PFSK-1 (cell line): ENCODE results near the gene ADAM11.

Experiments
- FOXP2 ChIP-seq: optimal IDR thresholded peaks from 2 replicates; pipeline ENCODE3; 2011; ENCODE audit warnings: borderline replicate concordance, control low read depth, inconsistent platforms; ENCODE audit not compliant: insufficient read depth; ENCODE audit errors: extremely low read length, extremely low read depth
- POLR2AphosphoS5 ChIP-seq: IDR thresholded peaks from 2 replicates; pipeline ENCODE4 v1.6.1; 2012; ENCODE audit warnings: low read depth, mild to moderate bottlenecking, control low read depth, low read length, moderate library complexity
- SIN3A ChIP-seq: IDR thresholded peaks from 2 replicates; pipeline ENCODE4 v1.6.1; 2012; ENCODE audit warnings: mild to moderate bottlenecking, low read length, moderate library complexity, borderline replicate concordance; ENCODE audit not compliant: insufficient read depth
- TAF1 ChIP-seq: IDR thresholded peaks from 2 replicates; pipeline ENCODE4 v1.6.1; 2012; ENCODE audit warnings: low read length, control low read depth, borderline replicate concordance; ENCODE audit not compliant: insufficient read depth
- TF ChIP-seq, protein P1 (sequence below), 2 experiments: IDR thresholded peaks; 2 replicates each; pipeline versions ENCODE4 v1.6.1 to v1.8.0; 2011 to 2012; ENCODE audit warnings: low read depth in 2 of 2, low read length in 2 of 2, control low read depth in 1 of 2, inconsistent platforms in 1 of 2, mild to moderate bottlenecking in 1 of 2, moderate library complexity in 1 of 2; ENCODE audit not compliant: insufficient read depth in 1 of 2

DNA sequence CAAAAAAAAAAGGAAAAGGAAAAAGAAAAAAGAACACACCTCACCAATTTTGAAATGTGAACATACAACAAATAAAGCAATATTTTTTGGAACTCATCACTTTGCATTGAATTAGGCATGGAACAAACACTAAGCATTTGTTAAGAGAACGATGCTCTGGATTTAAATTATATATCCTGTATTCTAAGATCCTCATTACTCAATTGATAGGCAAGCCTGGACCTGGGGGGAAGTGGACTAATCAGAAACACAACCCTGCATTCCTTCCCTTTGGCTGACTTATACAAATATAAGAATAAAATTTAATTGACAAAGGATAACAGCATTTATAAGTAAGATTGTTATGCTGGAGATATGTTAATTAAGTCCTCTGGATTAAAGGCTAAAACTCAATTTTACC lies 69.1 kb downstream of the ADAM11 start:
- TF ChIP-seq, protein P1, sequence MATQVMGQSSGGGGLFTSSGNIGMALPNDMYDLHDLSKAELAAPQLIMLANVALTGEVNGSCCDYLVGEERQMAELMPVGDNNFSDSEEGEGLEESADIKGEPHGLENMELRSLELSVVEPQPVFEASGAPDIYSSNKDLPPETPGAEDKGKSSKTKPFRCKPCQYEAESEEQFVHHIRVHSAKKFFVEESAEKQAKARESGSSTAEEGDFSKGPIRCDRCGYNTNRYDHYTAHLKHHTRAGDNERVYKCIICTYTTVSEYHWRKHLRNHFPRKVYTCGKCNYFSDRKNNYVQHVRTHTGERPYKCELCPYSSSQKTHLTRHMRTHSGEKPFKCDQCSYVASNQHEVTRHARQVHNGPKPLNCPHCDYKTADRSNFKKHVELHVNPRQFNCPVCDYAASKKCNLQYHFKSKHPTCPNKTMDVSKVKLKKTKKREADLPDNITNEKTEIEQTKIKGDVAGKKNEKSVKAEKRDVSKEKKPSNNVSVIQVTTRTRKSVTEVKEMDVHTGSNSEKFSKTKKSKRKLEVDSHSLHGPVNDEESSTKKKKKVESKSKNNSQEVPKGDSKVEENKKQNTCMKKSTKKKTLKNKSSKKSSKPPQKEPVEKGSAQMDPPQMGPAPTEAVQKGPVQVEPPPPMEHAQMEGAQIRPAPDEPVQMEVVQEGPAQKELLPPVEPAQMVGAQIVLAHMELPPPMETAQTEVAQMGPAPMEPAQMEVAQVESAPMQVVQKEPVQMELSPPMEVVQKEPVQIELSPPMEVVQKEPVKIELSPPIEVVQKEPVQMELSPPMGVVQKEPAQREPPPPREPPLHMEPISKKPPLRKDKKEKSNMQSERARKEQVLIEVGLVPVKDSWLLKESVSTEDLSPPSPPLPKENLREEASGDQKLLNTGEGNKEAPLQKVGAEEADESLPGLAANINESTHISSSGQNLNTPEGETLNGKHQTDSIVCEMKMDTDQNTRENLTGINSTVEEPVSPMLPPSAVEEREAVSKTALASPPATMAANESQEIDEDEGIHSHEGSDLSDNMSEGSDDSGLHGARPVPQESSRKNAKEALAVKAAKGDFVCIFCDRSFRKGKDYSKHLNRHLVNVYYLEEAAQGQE (IDR thresholded peaks at IDR 0.05; ENCODE audit: insufficient read depth in 1 of 2, low read depth in 2 of 2, low read length in 2 of 2), result no peak
- TF ChIP-seq POLR2AphosphoS5 (no peak), TAF1 (no peak), SIN3A (no peak), FOXP2 (no peak)
